A673 (cell line): ENCODE results near the gene CAMSAP2. TPM values are rescaled to one million over a fixed set of nuclear protein-coding genes. Genes with fewer than 3 reads are reported as not detected.

Source experiments
- BruUV-seq: library from RNA; stranded (reverse); fragments of 400-500 nt; replicated peaks from 2 replicates; lab custom pipeline; 2021; lab: Mats Ljungman, UMichigan
- CTCF ChIA-PET: fragments of 300-600 bp; sonication (Branson Sonifier 250); formaldehyde crosslinking; loops from one replicate; lab custom pipeline; 2022; ENCODE audit warnings: antibody characterized with exemption; lab: Charles Lee
- POLR2A ChIA-PET: fragments of 300-600 bp; sonication (Branson Sonifier 250); formaldehyde crosslinking; loops from one replicate; lab custom pipeline; 2022; ENCODE audit warnings: antibody characterized with exemption; ENCODE audit not compliant: low non-redundant PET; lab: Charles Lee
- DNase-seq: peaks from one replicate; pipeline ENCODE4 v3.0.0-alpha.2; 2015; ENCODE audit warnings: low spot score
- H3K27ac ChIP-seq: fragments of 200-600 bp; sonication (generic); 2 replicates; pipeline ENCODE4 v1.5.1; 2016; ENCODE audit warnings: mixed run types, low read depth, mild to moderate bottlenecking, mixed read lengths, antibody characterized with exemption, low read length; ENCODE audit not compliant: poor library complexity, severe bottlenecking
- H3K27me3 ChIP-seq: fragments of 200-600 bp; sonication (generic); replicated peaks from 2 replicates; pipeline ENCODE4 v1.6.1; 2017; ENCODE audit warnings: mixed run types, low read depth, mild to moderate bottlenecking, mixed read lengths, antibody characterized with exemption, low read length; ENCODE audit not compliant: insufficient read depth, poor library complexity
- H3K36me3 ChIP-seq: fragments of 200-600 bp; sonication (generic); 2 replicates; pipeline ENCODE4 v1.6.1; 2016; ENCODE audit warnings: mixed run types, mild to moderate bottlenecking, mixed read lengths, antibody characterized with exemption, low read length; ENCODE audit not compliant: insufficient read depth, poor library complexity, severe bottlenecking
- H3K4me1 ChIP-seq: fragments of 200-600 bp; sonication (generic); 2 replicates; pipeline ENCODE4 v1.6.1; 2017; ENCODE audit warnings: mixed run types, mild to moderate bottlenecking, mixed read lengths, antibody characterized with exemption, low read length; ENCODE audit not compliant: insufficient read depth, poor library complexity, severe bottlenecking
- H3K4me3 ChIP-seq: fragments of 200-600 bp; sonication (generic); 2 replicates; pipeline ENCODE4 v1.5.1; 2016; ENCODE audit warnings: low read depth, mixed run types, mild to moderate bottlenecking, mixed read lengths, low read length; ENCODE audit not compliant: poor library complexity, severe bottlenecking
- H3K9me3 ChIP-seq: fragments of 200-600 bp; sonication (generic); 2 replicates; pipeline ENCODE4 v1.6.1; 2016; ENCODE audit warnings: mixed run types, low read depth, mild to moderate bottlenecking, mixed read lengths, antibody characterized with exemption, low read length; ENCODE audit not compliant: poor library complexity, severe bottlenecking
- CTCF ChIP-seq: fragments of 300-800, 200-600 bp; sonication (generic); conservative IDR thresholded peaks from 2 replicates; pipeline ENCODE4 v1.5.1; 2017; ENCODE audit warnings: low read depth, mild to moderate bottlenecking, antibody characterized with exemption, low read length, moderate library complexity, mixed read lengths
- EZH2 ChIP-seq: fragments of 200-600 bp; sonication (generic); IDR thresholded peaks from 2 replicates; pipeline ENCODE4 v1.6.1; 2017; ENCODE audit warnings: borderline replicate concordance, low read depth, mild to moderate bottlenecking, mixed read lengths, antibody characterized with exemption, low read length; ENCODE audit not compliant: poor library complexity, severe bottlenecking
- intact Hi-C: fragments of 100-400 bp; cut with micrococcal nuclease; formaldehyde crosslinking; loops from one replicate; pipeline ENCODE4 v1.10.0; 2022; ENCODE audit not compliant: unreplicated experiment
- total RNA-seq: library from RNA; stranded (reverse); gene quantifications from 2 replicates; pipeline ENCODE4 v1.2.3, GENCODE V29; 2021

CAMSAP2 gene
- total RNA-seq, 1 experiment from 2014 or later, result 39.4 TPM

- TF ChIP-seq EZH2 (no peak), CTCF (no peak)
- BruUV-seq, result no TSS peak
- H3K27ac ChIP-seq, result no peak overlapping the region
- H3K4me3 ChIP-seq, result peak overlapping the region; percentile 89
- no peaks in the 10 kb centered on the region for H3K36me3 ChIP-seq
- H3K27me3 ChIP-seq, result no peaks in the 10 kb centered on the region
- POLR2A ChIA-PET, result no interaction called here
- no peaks in the 10 kb centered on the region for H3K9me3 ChIP-seq
- intact Hi-C loops, result no loop called here
- no peak for DNase-seq
- CTCF ChIA-PET, result interaction anchor here (1.0 kb wide), 1 partner anchor 115 kb away, joined by 3 read pairs; no protein-coding TSS in a partner anchor
- peaks cover 17% of the 10 kb centered on the region for H3K4me1 ChIP-seq
Measured at GRCh38 chr1:200737647-200738291, 924 bp upstream of the CAMSAP2 start.

GRCh38 chr1:200738949-200739651, 407 bp downstream of the CAMSAP2 start:
- POLR2A ChIA-PET, result no interaction called here

More at GRCh38 chr1:200738949-200739651, 407 bp downstream of the CAMSAP2 start:
- Histone ChIP-seq H3K27me3 (no peaks in the 10 kb centered on the region), H3K36me3 (no peaks in the 10 kb centered on the region), H3K27ac (peak overlapping the region; percentile 92), H3K9me3 (no peaks in the 10 kb centered on the region), H3K4me3 (peak overlapping the region; percentile 89), H3K4me1 (peaks cover 20% of the 10 kb centered on the region)
- CTCF ChIA-PET, result interaction anchor here (1.0 kb wide), 1 partner anchor 117 kb away, joined by 3 read pairs; no protein-coding TSS in a partner anchor
- BruUV-seq, result no TSS peak
- intact Hi-C loops, result no loop called here
- DNase-seq, result peak; percentile 85
- TF ChIP-seq EZH2, result no peak
- no peak for TF ChIP-seq CTCF
